Transverse colon (tissue), 3 donors: ENCODE results near the gene LRSAM1.

ENCODE experiments used
- POLR2A ChIP-seq: fragments of 450-650 bp; IDR thresholded peaks from one replicate; pipeline ENCODE4 v1.6.1; 2016; ENCODE audit warnings: antibody characterized with exemption, mild to moderate bottlenecking, moderate library complexity
- TF ChIP-seq, protein P1 (sequence below), 5 experiments: fragments of 200-600 bp in 3 of 5; fragments of 450-650 bp in 2 of 5; sonication (generic) in 3 of 5; IDR thresholded peaks; 1 replicate in 2 of 5; 2 replicates in 3 of 5; pipeline ENCODE4 v1.5.1; 2016 to 2017; ENCODE audit warnings: antibody characterized with exemption in 5 of 5, inconsistent platforms in 3 of 5, mild to moderate bottlenecking in 2 of 5, moderate library complexity in 1 of 5

DNA sequence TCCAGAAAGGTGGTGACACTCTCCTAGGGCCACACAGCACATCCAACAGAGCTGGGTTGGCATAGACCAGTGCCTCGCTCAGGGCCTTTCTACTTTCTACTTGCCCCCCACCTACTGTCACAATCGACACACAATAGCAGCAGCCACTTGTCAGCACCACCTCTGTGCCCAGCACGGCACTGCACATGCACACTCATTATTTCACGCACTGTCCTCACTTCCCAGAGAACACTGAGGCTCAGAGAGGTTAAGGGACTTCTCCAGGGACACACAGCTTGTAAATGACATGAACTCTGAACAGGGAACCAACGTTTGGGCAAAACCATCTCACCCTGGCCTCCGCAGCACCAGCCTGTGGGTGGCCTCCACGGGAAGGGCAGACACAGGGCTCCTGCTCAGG is 89.9 kb downstream of the LRSAM1 start:
- TF ChIP-seq, protein P1, sequence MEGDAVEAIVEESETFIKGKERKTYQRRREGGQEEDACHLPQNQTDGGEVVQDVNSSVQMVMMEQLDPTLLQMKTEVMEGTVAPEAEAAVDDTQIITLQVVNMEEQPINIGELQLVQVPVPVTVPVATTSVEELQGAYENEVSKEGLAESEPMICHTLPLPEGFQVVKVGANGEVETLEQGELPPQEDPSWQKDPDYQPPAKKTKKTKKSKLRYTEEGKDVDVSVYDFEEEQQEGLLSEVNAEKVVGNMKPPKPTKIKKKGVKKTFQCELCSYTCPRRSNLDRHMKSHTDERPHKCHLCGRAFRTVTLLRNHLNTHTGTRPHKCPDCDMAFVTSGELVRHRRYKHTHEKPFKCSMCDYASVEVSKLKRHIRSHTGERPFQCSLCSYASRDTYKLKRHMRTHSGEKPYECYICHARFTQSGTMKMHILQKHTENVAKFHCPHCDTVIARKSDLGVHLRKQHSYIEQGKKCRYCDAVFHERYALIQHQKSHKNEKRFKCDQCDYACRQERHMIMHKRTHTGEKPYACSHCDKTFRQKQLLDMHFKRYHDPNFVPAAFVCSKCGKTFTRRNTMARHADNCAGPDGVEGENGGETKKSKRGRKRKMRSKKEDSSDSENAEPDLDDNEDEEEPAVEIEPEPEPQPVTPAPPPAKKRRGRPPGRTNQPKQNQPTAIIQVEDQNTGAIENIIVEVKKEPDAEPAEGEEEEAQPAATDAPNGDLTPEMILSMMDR (IDR thresholded peaks at IDR 0.05) = no peak
- TF ChIP-seq POLR2A = no peak
